Sigmoid colon (tissue), 4 donors: ENCODE results near the gene BTNL8.

Source experiments
- CTCF ChIP-seq, 4 experiments: fragments of 450-650 bp in 3 of 4; fragments of 200-600 bp in 1 of 4; IDR thresholded peaks; one replicate each; pipeline ENCODE4 v1.5.1; 2016 to 2019; ENCODE audit warnings: antibody characterized with exemption in 4 of 4, mild to moderate bottlenecking in 3 of 4, moderate library complexity in 2 of 4
- EP300 ChIP-seq, 4 donors: sonication (generic); formaldehyde crosslinking; IDR thresholded peaks; one replicate each; pipeline ENCODE4 v1.6.1; 2017; ENCODE audit warnings: antibody characterized with exemption in 4 of 4
- POLR2A ChIP-seq, 2 donors: fragments of 450-650 bp; IDR thresholded peaks; one replicate each; pipeline ENCODE4 v1.6.1; 2016; ENCODE audit warnings: antibody characterized with exemption in 2 of 2, mild to moderate bottlenecking in 2 of 2, moderate library complexity in 2 of 2

DNA sequence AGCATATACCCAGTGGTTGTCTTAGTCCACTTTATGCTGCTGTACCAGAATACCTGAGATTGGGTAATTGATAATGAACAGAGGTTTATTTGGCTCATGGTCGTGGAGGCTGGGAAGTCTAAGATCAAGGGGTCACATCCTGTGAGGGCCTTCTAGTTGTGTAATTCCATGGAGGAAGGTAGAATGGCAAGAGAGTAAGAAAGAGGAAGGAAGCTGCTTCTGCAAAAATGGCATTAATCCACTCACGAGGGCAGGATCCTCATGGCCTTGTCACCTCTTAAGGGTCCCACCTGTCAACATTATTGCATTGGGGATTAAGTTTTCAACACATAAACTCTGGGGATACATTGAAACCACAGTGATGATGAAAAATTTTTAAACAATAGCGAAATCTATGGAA, 17.0 kb downstream of the BTNL8 start:
- TF ChIP-seq CTCF (IDR thresholded peaks at IDR 0.05) (no peak), EP300 (IDR thresholded peaks at IDR 0.05) (no peak), POLR2A (IDR thresholded peaks at IDR 0.05) (no peak)
